Transverse colon (tissue), 4 donors: ENCODE measurements around the gene CENPH. TPM values are rescaled to one million over a fixed set of nuclear protein-coding genes. Genes with fewer than 3 reads are reported as not detected.
"Not testable (repeated sequence)": the region's sequence is repeated elsewhere in the genome, so short reads cannot be mapped to it uniquely, and the experiment has no call there.

Source experiments
- DNase-seq: peaks from one replicate; pipeline ENCODE4 v3.0.0-alpha.2; 2019
- H3K27ac ChIP-seq, 4 donors: fragments of 200-600 bp; sonication (generic); 2 replicates each; pipeline ENCODE4 v1.5.1; 2016 to 2018; ENCODE audit warnings: inconsistent platforms in 4 of 4
- H3K27me3 ChIP-seq: fragments of 200-600 bp; sonication (generic); 2 replicates; pipeline ENCODE4 v1.5.1; 2017; ENCODE audit warnings: inconsistent platforms
- H3K36me3 ChIP-seq, 4 donors: fragments of 200-600 bp; sonication (generic); 2 replicates each; pipeline ENCODE4 v1.5.1; 2017 to 2019; ENCODE audit warnings: inconsistent platforms in 4 of 4
- H3K4me1 ChIP-seq, 4 donors: fragments of 200-600 bp; sonication (generic); 2 replicates each; pipeline ENCODE4 v1.5.1; 2017 to 2020; ENCODE audit warnings: inconsistent platforms in 4 of 4
- H3K4me3 ChIP-seq, 4 donors: fragments of 200-600 bp; sonication (generic); 1 replicate in 1 of 4; 2 replicates in 3 of 4; pipeline versions ENCODE4 v1.5.1 to v1.6.1; 2017 to 2019; ENCODE audit warnings: inconsistent platforms in 4 of 4
- H3K9me3 ChIP-seq, 2 donors: fragments of 200-600 bp; sonication (generic); 2 replicates each; pipeline ENCODE4 v1.5.1; 2017 to 2019; ENCODE audit warnings: inconsistent platforms in 2 of 2
- CTCF ChIP-seq, 5 experiments: fragments of 200-600 bp in 3 of 5; fragments of 450-650 bp in 2 of 5; sonication (generic) in 3 of 5; IDR thresholded peaks; 1 replicate in 2 of 5; 2 replicates in 3 of 5; pipeline ENCODE4 v1.5.1; 2016 to 2017; ENCODE audit warnings: antibody characterized with exemption in 5 of 5, inconsistent platforms in 3 of 5, mild to moderate bottlenecking in 2 of 5, moderate library complexity in 1 of 5
- EP300 ChIP-seq: sonication (generic); formaldehyde crosslinking; IDR thresholded peaks from one replicate; pipeline ENCODE4 v1.6.1; 2017; ENCODE audit warnings: antibody characterized with exemption, low read depth
- POLR2A ChIP-seq: fragments of 450-650 bp; IDR thresholded peaks from one replicate; pipeline ENCODE4 v1.6.1; 2016; ENCODE audit warnings: antibody characterized with exemption, mild to moderate bottlenecking, moderate library complexity
- POLR2AphosphoS5 ChIP-seq, 3 donors: sonication (generic); formaldehyde crosslinking; IDR thresholded peaks; one replicate each; pipeline ENCODE4 v1.6.1; 2016; ENCODE audit warnings: antibody characterized with exemption in 3 of 3
- WGBS, 2 donors: methylation state at CpG; one replicate each; pipeline ENCODE4 v1.1.5; 2018; ENCODE audit warnings: low coverage in 1 of 2; 5-methylcytosine and 5-hydroxymethylcytosine counted together
- in situ Hi-C, 4 donors: fragments of 200-750 bp; cut with MboI; loops; one replicate each; pipeline versions ENCODE4 v1.15.0 to v1.15.1; 2017; ENCODE audit warnings: low sequenced_read_pairs in 3 of 4, low pct_ligation_motif_present in 1 of 4, low pct_unique_long_range_greater_than_20kb in 1 of 4
- intact Hi-C: fragments of 100-400 bp; cut with DNase I; formaldehyde crosslinking; loops from one replicate; pipeline ENCODE4 v1.15.1; 2023; ENCODE audit warnings: low total_unique reads
- total RNA-seq, 4 donors: library from RNA; depleted of rRNA; stranded (reverse); fragments of >200 nt; gene quantifications; one replicate each; pipeline ENCODE4 v1.1.0, GENCODE V29; 2016

CENPH gene
- total RNA-seq, 4 donors from 2014 or later, result 1.2 to 4.4 TPM; not detected in 2

DNA sequence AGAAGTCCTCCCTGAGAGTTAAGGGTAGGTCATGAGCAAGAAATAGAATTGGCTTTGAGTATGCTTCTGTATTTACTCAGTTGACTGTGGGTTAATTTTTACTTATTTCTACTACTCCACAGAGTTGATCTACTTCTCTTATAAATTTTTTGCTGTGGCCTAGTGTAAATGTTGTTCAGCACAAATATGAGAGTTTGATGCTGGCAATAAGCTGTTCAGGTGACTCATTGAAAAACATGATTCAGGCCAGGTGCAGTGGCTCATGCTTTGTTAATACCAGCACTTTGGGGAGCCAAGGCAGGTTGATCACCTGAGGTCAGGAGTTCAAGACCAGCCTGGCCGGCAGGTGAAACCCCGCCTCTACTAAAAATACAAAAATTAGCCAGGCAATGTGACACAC is 40.8 kb downstream of the CENPH start:
- no peak for DNase-seq
- H3K4me1 ChIP-seq, result peaks cover 0 to 14% (median 2%) of the 10 kb centered on the region in 4 donors
- intact Hi-C loops (loop anchor here (10.0 kb wide), 1 partner anchor 575 kb away; no protein-coding TSS in a partner anchor), in situ Hi-C loops (no loop called here)
- H3K36me3 ChIP-seq, result peaks cover 0 to 32% (median 8%) of the 10 kb centered on the region in 4 donors
- 68% methylated on average over 2 of the region's 2 CpGs; no CpG with 5 or more reads in 1 of the 2 donors for WGBS, 2 donors
- H3K4me3 ChIP-seq, result no peak overlapping the region
- no peak overlapping the region for H3K27ac ChIP-seq
- no peaks in the 10 kb centered on the region for H3K27me3 ChIP-seq
- TF ChIP-seq POLR2AphosphoS5 (IDR thresholded peaks at IDR 0.05), result no peak
- no peak for TF ChIP-seq CTCF (IDR thresholded peaks at IDR 0.05)
- no peak for TF ChIP-seq EP300
- no peak for TF ChIP-seq POLR2A
- no peaks in the 10 kb centered on the region for H3K9me3 ChIP-seq

DNA sequence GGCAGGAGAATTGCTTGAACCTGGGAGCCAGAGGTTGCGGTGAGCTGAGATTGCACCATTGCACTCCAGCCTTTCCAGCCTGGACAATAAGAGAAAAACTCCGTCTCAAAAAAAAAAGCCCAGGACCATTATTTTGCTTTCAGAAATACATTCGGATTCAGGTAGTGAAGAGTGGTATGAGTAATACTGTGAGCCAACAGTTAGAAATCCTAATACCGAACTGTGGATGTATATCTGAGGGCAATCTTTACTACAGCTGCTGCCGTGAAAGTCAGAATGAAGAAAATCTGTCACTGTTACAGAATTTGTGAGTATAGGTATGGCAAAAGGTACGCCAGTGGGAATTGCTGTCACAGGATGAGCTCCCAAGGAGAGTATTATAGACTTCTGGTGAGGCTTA is 41.9 kb downstream of the CENPH start:
- H3K9me3 ChIP-seq, result no peaks in the 10 kb centered on the region
- H3K4me1 ChIP-seq, result peaks cover 3 to 18% (median 11%) of the 10 kb centered on the region in 4 donors
- intact Hi-C loops (loop anchor here (10.0 kb wide), 1 partner anchor 576 kb away; no protein-coding TSS in a partner anchor), in situ Hi-C loops (no loop called here)
- no peak for DNase-seq
- 94 to 98% methylated on average over 6 of the region's 6 CpGs for WGBS, 2 donors
- TF ChIP-seq POLR2A, result no peak
- no peak overlapping the region for H3K4me3 ChIP-seq
- no peak overlapping the region for H3K27ac ChIP-seq
- no peaks in the 10 kb centered on the region for H3K27me3 ChIP-seq
- H3K36me3 ChIP-seq, result peaks cover 0 to 32% (median 8%) of the 10 kb centered on the region in 4 donors

GRCh38 chr5:69231851-69232250 is 42.5 kb downstream of the CENPH start:
- in situ Hi-C loops, result no loop called here
- Histone ChIP-seq H3K27ac (no peak overlapping the region), H3K9me3 (no peaks in the 10 kb centered on the region), H3K36me3 (peaks cover 0 to 31% (median 8%) of the 10 kb centered on the region in 4 donors), H3K27me3 (no peaks in the 10 kb centered on the region), H3K4me3 (no peak overlapping the region), H3K4me1 (peaks cover 3 to 24% (median 15%) of the 10 kb centered on the region in 4 donors)
- intact Hi-C loops, result loop anchor here (10.0 kb wide), 1 partner anchor 577 kb away; no protein-coding TSS in a partner anchor
- DNase-seq, result no peak
- 79% methylated on average over 2 of the region's 2 CpGs; no CpG with 5 or more reads in 1 of the 2 donors for WGBS, 2 donors
- no peak for TF ChIP-seq POLR2AphosphoS5 (IDR thresholded peaks at IDR 0.05)
- TF ChIP-seq CTCF (IDR thresholded peaks at IDR 0.05), result no peak
- no peak for TF ChIP-seq EP300
- no peak for TF ChIP-seq POLR2A

- in situ Hi-C loops (no loop called here), intact Hi-C loops (loop anchor here (10.0 kb wide), 1 partner anchor 580 kb away; no protein-coding TSS in a partner anchor)
- 0% methylated on average over 3 to 41 of the region's 49 CpGs for WGBS, 2 donors
- peak within 1 kb of the TSS; percentile 82 to 86 (median 83) for H3K4me3 ChIP-seq
- peak within 1 kb of the TSS; percentile 86 to 91 (median 90) for H3K27ac ChIP-seq
- no peaks in the 10 kb centered on the region for H3K9me3 ChIP-seq
- DNase-seq, result peak; percentile 95
- no peaks in the 10 kb centered on the region for H3K27me3 ChIP-seq
- H3K36me3 ChIP-seq, result peaks cover 0 to 13% (median 3%) of the 10 kb centered on the region in 4 donors
- TF ChIP-seq POLR2AphosphoS5 (IDR thresholded peaks at IDR 0.05), result peak; percentile 78 to 88 (median 88)
- peak; percentile 79 for TF ChIP-seq POLR2A
- no peak for TF ChIP-seq EP300
- TF ChIP-seq CTCF (IDR thresholded peaks at IDR 0.05), result no peak
- H3K4me1 ChIP-seq, result peaks cover 3 to 35% (median 15%) of the 10 kb centered on the region in 4 donors
These were observed 45.3 kb downstream of the CENPH start, which contains the start of gene CDK7 for GRCh38 chr5:69234457-69235268. Gene CDK7, plus strand, starts transcription at chr5:69234886. Its CDS starts 90 bp downstream, at chr5:69234976.

- H3K4me3 ChIP-seq, DNase-seq, H3K9me3 ChIP-seq, in situ Hi-C loops, H3K27ac ChIP-seq, H3K27me3 ChIP-seq: not testable (repeated sequence)
- peaks cover 3 to 35% (median 15%) of the 10 kb centered on the region in 4 donors for H3K4me1 ChIP-seq
- 94 to 100% methylated on average over 2 to 9 of the region's 9 CpGs for WGBS, 2 donors
- intact Hi-C loops, result loop anchor here (10.0 kb wide), 1 partner anchor 582 kb away; no protein-coding TSS in a partner anchor
- H3K36me3 ChIP-seq, result peaks cover 0 to 13% (median 0%) of the 10 kb centered on the region in 4 donors
These were observed 47.4 kb downstream of the CENPH start for GRCh38 chr5:69236733-69237132.
